Neuronal stem cell (in vitro differentiated cells): Measurements from ENCODE around the gene INO80E.
"Not testable (repeated sequence)": the region's sequence is repeated elsewhere in the genome, so short reads cannot be mapped to it uniquely, and the experiment has no call there.

ENCODE experiments used
- DNase-seq: peaks from one replicate; pipeline ENCODE4 v3.0.0-alpha.2; 2013; ENCODE audit warnings: low spot score
- H2AFZ ChIP-seq: one replicate; pipeline ENCODE4 v1.6.1; 2013; ENCODE audit warnings: mild to moderate bottlenecking, low read length, inconsistent platforms
- H2AK5ac ChIP-seq: 2 replicates; pipeline ENCODE4 v1.6.1; 2013; ENCODE audit warnings: low read depth, mild to moderate bottlenecking, inconsistent platforms, low read length, moderate library complexity, mixed read lengths
- H2BK120ac ChIP-seq: 2 replicates; pipeline ENCODE4 v1.6.1; 2013; ENCODE audit warnings: low read depth, mild to moderate bottlenecking, inconsistent platforms, low read length, moderate library complexity, mixed read lengths
- H2BK12ac ChIP-seq: one replicate; pipeline ENCODE4 v1.6.1; 2013; ENCODE audit warnings: low read length, inconsistent platforms
- H2BK15ac ChIP-seq: 2 replicates; pipeline ENCODE4 v1.6.1; 2013; ENCODE audit warnings: mild to moderate bottlenecking, low read length, inconsistent platforms, mixed read lengths
- H2BK5ac ChIP-seq: one replicate; pipeline ENCODE4 v1.6.1; 2013; ENCODE audit warnings: inconsistent platforms, mild to moderate bottlenecking, low read length, moderate library complexity
- H3K14ac ChIP-seq: one replicate; pipeline ENCODE4 v1.6.1; 2013; ENCODE audit warnings: low read length, inconsistent platforms
- H3K18ac ChIP-seq: 2 replicates; pipeline ENCODE4 v1.6.1; 2013; ENCODE audit warnings: low read length, inconsistent platforms
- H3K23ac ChIP-seq: 2 replicates; pipeline ENCODE4 v1.6.1; 2013; ENCODE audit warnings: low read depth, mild to moderate bottlenecking, mixed read lengths, low read length, inconsistent platforms; ENCODE audit not compliant: poor library complexity
- H3K27ac ChIP-seq: replicated peaks from 3 replicates; pipeline ENCODE4 v1.5.1; 2013; ENCODE audit warnings: low read length, inconsistent platforms
- H3K27me3 ChIP-seq, 3 experiments: 2 replicates each; pipeline ENCODE4 v1.6.1; 2013; ENCODE audit warnings: low read length in 3 of 3, mild to moderate bottlenecking in 2 of 3, inconsistent platforms in 1 of 3, low read depth in 1 of 3, mixed read lengths in 1 of 3, moderate library complexity in 1 of 3; ENCODE audit not compliant: control insufficient read depth in 3 of 3, insufficient read depth in 3 of 3
- H3K36me3 ChIP-seq, 2 donors: replicated peaks in 1 of 2; 2 replicates each; pipeline ENCODE4 v1.6.1; 2013; ENCODE audit warnings: low read length in 2 of 2; ENCODE audit not compliant: control insufficient read depth in 2 of 2, insufficient read depth in 2 of 2
- H3K4ac ChIP-seq: 2 replicates; pipeline ENCODE4 v1.6.1; 2013; ENCODE audit warnings: inconsistent platforms, mild to moderate bottlenecking, low read length, moderate library complexity
- H3K4me1 ChIP-seq, 2 donors: 1 replicate in 1 of 2; 2 replicates in 1 of 2; pipeline ENCODE4 v1.6.1; 2013; ENCODE audit warnings: low read length in 2 of 2, low read depth in 1 of 2; ENCODE audit not compliant: control insufficient read depth in 2 of 2, insufficient read depth in 1 of 2
- H3K4me2 ChIP-seq: one replicate; pipeline ENCODE4 v1.6.1; 2013; ENCODE audit warnings: mild to moderate bottlenecking, low read length, inconsistent platforms; ENCODE audit not compliant: insufficient read depth, poor library complexity, severe bottlenecking
- H3K4me3 ChIP-seq, 2 donors: 2 replicates each; pipeline ENCODE4 v1.5.1; 2013; ENCODE audit warnings: low read length in 2 of 2, mild to moderate bottlenecking in 2 of 2, inconsistent platforms in 1 of 2, moderate library complexity in 1 of 2
- H3K79me1 ChIP-seq: one replicate; pipeline ENCODE4 v1.6.1; 2013; ENCODE audit warnings: low read depth, mild to moderate bottlenecking, inconsistent platforms, low read length, moderate library complexity
- H3K9ac ChIP-seq: one replicate; pipeline ENCODE4 v1.6.1; 2013; ENCODE audit warnings: mild to moderate bottlenecking, low read depth, low read length, inconsistent platforms; ENCODE audit not compliant: poor library complexity
- H3K9me3 ChIP-seq, 2 donors: replicated peaks in 1 of 2; 2 replicates each; pipeline versions ENCODE3 to v1.6.1; 2013; ENCODE audit warnings: low read length in 2 of 2, mild to moderate bottlenecking in 2 of 2, inconsistent platforms in 1 of 2, low read depth in 1 of 2, mixed read lengths in 1 of 2, moderate library complexity in 1 of 2; ENCODE audit not compliant: control insufficient read depth in 2 of 2, insufficient read depth in 1 of 2
- H4K8ac ChIP-seq: one replicate; pipeline ENCODE4 v1.6.1; 2013; ENCODE audit warnings: low read depth, mild to moderate bottlenecking, inconsistent platforms, low read length, moderate library complexity
- H4K91ac ChIP-seq: one replicate; pipeline ENCODE4 v1.6.1; 2013; ENCODE audit warnings: low read length, low read depth, mild to moderate bottlenecking, inconsistent platforms; ENCODE audit not compliant: poor library complexity
- WGBS, 2 donors: extraction: QIAGEN DNeasy Blood & Tissue Kit; methylation state at CpG; one replicate each; pipeline ENCODE4 v1.1.7; 2013; ENCODE audit warnings: missing lambda C conversion rate in 2 of 2, mixed read lengths in 1 of 2; ENCODE audit not compliant: insufficient read length in 2 of 2, insufficient replicate concordance in 1 of 2; ENCODE audit errors: extremely low coverage in 2 of 2; 5-methylcytosine and 5-hydroxymethylcytosine counted together

Gene INO80E

GRCh38 chr16:29951625-29952365, 44.2 kb upstream of the INO80E start:
- Histone ChIP-seq H3K9me3 (peaks cover 0 to 3% of the 10 kb centered on the region in 2 donors), H3K9ac (peak overlapping the region; percentile 74), H3K4me3 (no peak overlapping the region), H2AK5ac (no peak overlapping the region), H3K79me1 (no peaks in the 10 kb centered on the region), H4K8ac (no peak overlapping the region), H3K23ac (no peak overlapping the region), H2BK5ac (no peak overlapping the region), H3K18ac (peak overlapping the region; percentile 70), H3K4me2 (no peak overlapping the region), H4K91ac (no peak overlapping the region), H3K4me1 (no peaks in the 10 kb centered on the region), H3K4ac (no peak overlapping the region), H3K14ac (peak overlapping the region; percentile 58), H2AFZ (no peak overlapping the region), H2BK120ac (no peak overlapping the region), H2BK15ac (no peak overlapping the region), H3K36me3 (no peaks in the 10 kb centered on the region), H2BK12ac (no peak overlapping the region), H3K27me3 (no peaks in the 10 kb centered on the region), H3K27ac (no peak overlapping the region)
- no CpG with 5 or more reads among the region's 8 CpGs for WGBS, 2 donors
- no peak for DNase-seq

- H3K79me1 ChIP-seq, result no peaks in the 10 kb centered on the region
- no peak overlapping the region for H3K4me2 ChIP-seq
- no peak overlapping the region for H3K4ac ChIP-seq
- no peak overlapping the region for H3K27ac ChIP-seq
- peaks cover 0 to 3% of the 10 kb centered on the region in 2 donors for H3K4me1 ChIP-seq
- no peak overlapping the region for H3K18ac ChIP-seq
- no peak overlapping the region for H3K14ac ChIP-seq
- H4K91ac ChIP-seq, result no peak overlapping the region
- no peak overlapping the region for H3K4me3 ChIP-seq
- H4K8ac ChIP-seq, result no peak overlapping the region
- no peak overlapping the region for H2AK5ac ChIP-seq
- H2BK12ac ChIP-seq, result no peak overlapping the region
- no peak overlapping the region for H3K23ac ChIP-seq
- H2AFZ ChIP-seq, result no peak overlapping the region
- H3K36me3 ChIP-seq, result peaks cover 1 to 3% of the 10 kb centered on the region in 2 donors
- no CpG with 5 or more reads among the region's 5 CpGs for WGBS, 2 donors
- no peak for DNase-seq
- no peaks in the 10 kb centered on the region for H3K27me3 ChIP-seq
- peak overlapping the region; percentile 50 for H3K9ac ChIP-seq
- H2BK5ac ChIP-seq, result no peak overlapping the region
- H3K9me3 ChIP-seq, result peaks cover 0 to 4% of the 10 kb centered on the region in 2 donors
- H2BK15ac ChIP-seq, result no peak overlapping the region
- no peak overlapping the region for H2BK120ac ChIP-seq
These were observed 37.3 kb upstream of the INO80E start for GRCh38 chr16:29958756-29959155.

DNA sequence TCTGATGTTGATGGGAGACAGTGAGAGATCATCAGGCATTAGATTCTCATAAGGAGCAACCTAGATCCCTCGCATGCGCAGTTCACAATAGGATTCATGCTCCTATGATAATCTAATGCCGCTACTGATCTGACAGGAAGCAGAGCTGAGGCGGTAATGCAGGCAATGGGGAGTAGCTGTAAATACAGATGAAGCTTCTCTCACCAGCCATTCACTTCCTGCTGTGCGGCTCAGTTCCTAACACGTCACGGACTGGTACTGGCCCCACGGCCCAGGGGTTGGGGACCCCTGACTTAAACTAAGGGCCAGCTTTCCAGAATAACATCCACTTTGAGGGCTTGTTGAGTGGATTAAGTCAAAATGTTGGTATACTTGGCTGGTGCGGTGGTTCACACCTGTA, 36.7 kb upstream of the INO80E start:
- peaks cover 1 to 3% of the 10 kb centered on the region in 2 donors for H3K36me3 ChIP-seq
- H2BK120ac ChIP-seq, result no peak overlapping the region
- no peak overlapping the region for H3K9ac ChIP-seq
- H3K27ac ChIP-seq, result no peak overlapping the region
- H3K18ac ChIP-seq, result no peak overlapping the region
- no peak overlapping the region for H4K8ac ChIP-seq
- no peak overlapping the region for H3K23ac ChIP-seq
- H3K4me1 ChIP-seq, result peaks cover 0 to 3% of the 10 kb centered on the region in 2 donors
- WGBS, 2 donors, result no CpG with 5 or more reads among the region's 9 CpGs
- no peak overlapping the region for H3K4me2 ChIP-seq
- no peaks in the 10 kb centered on the region for H3K79me1 ChIP-seq
- H2BK5ac ChIP-seq, result no peak overlapping the region
- H2BK12ac ChIP-seq, result no peak overlapping the region
- no peak overlapping the region for H3K4ac ChIP-seq
- H3K27me3 ChIP-seq, result no peaks in the 10 kb centered on the region
- H3K4me3 ChIP-seq, result no peak overlapping the region
- H3K9me3 ChIP-seq, result peaks cover 0 to 4% of the 10 kb centered on the region in 2 donors
- H4K91ac ChIP-seq, result no peak overlapping the region
- no peak for DNase-seq
- no peak overlapping the region for H2AK5ac ChIP-seq
- no peak overlapping the region for H3K14ac ChIP-seq
- H2BK15ac ChIP-seq, result no peak overlapping the region
- no peak overlapping the region for H2AFZ ChIP-seq

- H3K27ac ChIP-seq, H3K27me3 ChIP-seq, DNase-seq, H3K4me3 ChIP-seq, H2AFZ ChIP-seq, H4K91ac ChIP-seq, H3K9ac ChIP-seq, H4K8ac ChIP-seq, H3K36me3 ChIP-seq, H3K79me1 ChIP-seq, H3K4ac ChIP-seq, H3K14ac ChIP-seq, H3K9me3 ChIP-seq, H2AK5ac ChIP-seq, H2BK12ac ChIP-seq, H3K4me2 ChIP-seq, H3K23ac ChIP-seq, H2BK15ac ChIP-seq, H3K18ac ChIP-seq, H2BK5ac ChIP-seq, H2BK120ac ChIP-seq, H3K4me1 ChIP-seq: not testable (repeated sequence)
- WGBS, 2 donors, result no CpG with 5 or more reads among the region's 4 CpGs
These were observed 36.2 kb upstream of the INO80E start for GRCh38 chr16:29959821-29960220.
